ENCODE results near the gene OXNAD1.

The OXNAD1 gene

GRCh38 chr3:16279010-16279801 is 14.2 kb downstream of the OXNAD1 start:
- DNase-seq, result no peak

- DNase-seq, result no peak
Measured at GRCh38 chr3:16280671-16281070, 15.7 kb downstream of the OXNAD1 start.

GRCh38 chr3:16284633-16285032 is 19.6 kb downstream of the OXNAD1 start:
- DNase-seq, result no peak

- no peak for DNase-seq
Measured at GRCh38 chr3:16286161-16286560, 21.1 kb downstream of the OXNAD1 start.

GRCh38 chr3:16286751-16287543 is 21.9 kb downstream of the OXNAD1 start:
- no peak for DNase-seq

GRCh38 chr3:16288664-16289063 is 23.7 kb downstream of the OXNAD1 start:
- no peak for DNase-seq

- no peak for DNase-seq
Measured at GRCh38 chr3:16289144-16289889, 24.3 kb downstream of the OXNAD1 start.

- DNase-seq, result peak; percentile 50
Measured at GRCh38 chr3:16290007-16290826, 25.2 kb downstream of the OXNAD1 start.

GRCh38 chr3:16290827-16291196 is 25.8 kb downstream of the OXNAD1 start:
- no peak for DNase-seq

GRCh38 chr3:16294844-16295243 is 29.8 kb downstream of the OXNAD1 start:
- no peak for DNase-seq

GRCh38 chr3:16295298-16295890 is 30.4 kb downstream of the OXNAD1 start:
- no peak for DNase-seq

GRCh38 chr3:16297997-16298885 is 33.2 kb downstream of the OXNAD1 start:
- DNase-seq, result no peak

- no peak for DNase-seq
Measured at GRCh38 chr3:16298891-16299290, 33.9 kb downstream of the OXNAD1 start.

GRCh38 chr3:16299746-16300145 is 34.7 kb downstream of the OXNAD1 start:
- no peak for DNase-seq

GRCh38 chr3:16300307-16300706 is 35.3 kb downstream of the OXNAD1 start:
- no peak for DNase-seq

- no peak for DNase-seq
Measured at GRCh38 chr3:16300881-16301359, 35.9 kb downstream of the OXNAD1 start.

GRCh38 chr3:16301507-16301906 is 36.5 kb downstream of the OXNAD1 start:
- peak; percentile 41 for DNase-seq

GRCh38 chr3:16302082-16302631 is 37.1 kb downstream of the OXNAD1 start:
- no peak for DNase-seq

- no peak for DNase-seq
Measured at GRCh38 chr3:16303037-16303575, 38.1 kb downstream of the OXNAD1 start.
